Measurements from ENCODE around the gene TNNT2.

GRCh38 chr1:201329286-201329685, 48.2 kb downstream of the TNNT2 start:
- TF ChIP-seq TCF7L2 (IDR thresholded peaks at IDR 0.05; ENCODE audit: low read depth, low read length) (no peak), CTCF (IDR thresholded peaks at IDR 0.05) (no peak)

Data from Panc1 (cell line).